ENCODE results near the gene RABGAP1.

DNA sequence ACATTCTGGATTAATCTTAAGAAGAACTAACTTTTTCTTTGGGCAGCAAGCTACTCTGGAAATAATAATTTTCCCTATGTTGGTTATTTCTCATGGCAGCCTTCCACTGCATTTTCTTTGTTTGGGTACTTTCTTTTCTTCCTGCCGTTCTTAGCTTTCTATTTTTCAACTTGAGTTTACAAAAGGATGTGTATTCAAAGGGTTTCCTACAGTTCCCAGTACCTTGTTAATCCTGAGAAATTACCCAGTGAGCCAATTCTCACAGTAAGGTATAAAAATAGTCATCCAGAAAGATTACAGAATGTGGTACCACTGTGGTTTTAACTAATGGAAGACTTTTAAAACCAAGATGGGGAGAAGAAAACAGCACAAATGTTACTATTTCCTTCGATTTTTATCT is 112.9 kb downstream of the RABGAP1 start:
- TF ChIP-seq POLR2A (IDR thresholded peaks at IDR 0.05) (no peak), EP300 (IDR thresholded peaks at IDR 0.05) (no peak)
- TF ChIP-seq, protein P1, sequence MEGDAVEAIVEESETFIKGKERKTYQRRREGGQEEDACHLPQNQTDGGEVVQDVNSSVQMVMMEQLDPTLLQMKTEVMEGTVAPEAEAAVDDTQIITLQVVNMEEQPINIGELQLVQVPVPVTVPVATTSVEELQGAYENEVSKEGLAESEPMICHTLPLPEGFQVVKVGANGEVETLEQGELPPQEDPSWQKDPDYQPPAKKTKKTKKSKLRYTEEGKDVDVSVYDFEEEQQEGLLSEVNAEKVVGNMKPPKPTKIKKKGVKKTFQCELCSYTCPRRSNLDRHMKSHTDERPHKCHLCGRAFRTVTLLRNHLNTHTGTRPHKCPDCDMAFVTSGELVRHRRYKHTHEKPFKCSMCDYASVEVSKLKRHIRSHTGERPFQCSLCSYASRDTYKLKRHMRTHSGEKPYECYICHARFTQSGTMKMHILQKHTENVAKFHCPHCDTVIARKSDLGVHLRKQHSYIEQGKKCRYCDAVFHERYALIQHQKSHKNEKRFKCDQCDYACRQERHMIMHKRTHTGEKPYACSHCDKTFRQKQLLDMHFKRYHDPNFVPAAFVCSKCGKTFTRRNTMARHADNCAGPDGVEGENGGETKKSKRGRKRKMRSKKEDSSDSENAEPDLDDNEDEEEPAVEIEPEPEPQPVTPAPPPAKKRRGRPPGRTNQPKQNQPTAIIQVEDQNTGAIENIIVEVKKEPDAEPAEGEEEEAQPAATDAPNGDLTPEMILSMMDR (IDR thresholded peaks at IDR 0.05) = no peak
